GM18907 (cell line): ENCODE results near the gene TECPR1.
A peak's percentile ranks its signal among the peaks of the same experiment; 100 is the strongest.

Source experiments
- ATAC-seq: cut with Tn5 transposase; IDR thresholded peaks from one replicate; pipeline ENCODE4 v1.9.1; 2021; ENCODE audit warnings: mild to moderate bottlenecking, moderate library complexity; ENCODE audit not compliant: unreplicated experiment

Gene TECPR1

GRCh38 chr7:98193474-98194180 is 58.4 kb downstream of the TECPR1 start:
- no peak for ATAC-seq

DNA sequence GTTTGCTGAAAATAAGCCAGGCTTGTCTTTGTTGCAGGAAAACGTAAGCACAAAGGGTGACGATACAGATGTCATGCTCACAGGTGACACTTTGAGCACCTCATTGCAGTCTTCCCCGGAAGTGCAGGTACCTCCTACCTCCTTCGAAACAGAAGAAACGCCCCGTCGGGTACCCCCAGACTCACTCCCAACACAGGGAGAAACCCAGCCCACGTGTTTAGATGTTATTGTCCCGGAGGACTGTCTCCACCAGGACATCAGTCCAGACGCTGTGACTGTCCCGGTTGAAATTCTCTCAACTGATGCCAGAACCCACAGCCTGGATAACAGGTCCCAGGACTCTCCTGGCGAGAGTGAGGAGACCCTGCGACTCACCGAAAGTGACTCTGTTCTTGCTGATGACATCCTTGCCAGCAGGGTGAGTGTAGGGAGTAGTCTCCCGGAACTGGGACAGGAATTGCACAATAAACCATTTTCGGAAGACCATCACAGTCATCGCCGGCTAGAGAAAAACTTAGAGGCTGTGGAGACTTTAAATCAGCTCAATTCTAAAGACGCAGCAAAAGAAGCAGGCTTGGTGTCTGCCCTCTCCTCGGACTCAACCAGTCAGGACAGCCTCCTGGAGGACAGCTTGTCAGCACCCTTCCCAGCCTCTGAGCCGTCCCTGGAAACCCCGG is 59.1 kb downstream of the TECPR1 start:
- ATAC-seq = no peak

DNA sequence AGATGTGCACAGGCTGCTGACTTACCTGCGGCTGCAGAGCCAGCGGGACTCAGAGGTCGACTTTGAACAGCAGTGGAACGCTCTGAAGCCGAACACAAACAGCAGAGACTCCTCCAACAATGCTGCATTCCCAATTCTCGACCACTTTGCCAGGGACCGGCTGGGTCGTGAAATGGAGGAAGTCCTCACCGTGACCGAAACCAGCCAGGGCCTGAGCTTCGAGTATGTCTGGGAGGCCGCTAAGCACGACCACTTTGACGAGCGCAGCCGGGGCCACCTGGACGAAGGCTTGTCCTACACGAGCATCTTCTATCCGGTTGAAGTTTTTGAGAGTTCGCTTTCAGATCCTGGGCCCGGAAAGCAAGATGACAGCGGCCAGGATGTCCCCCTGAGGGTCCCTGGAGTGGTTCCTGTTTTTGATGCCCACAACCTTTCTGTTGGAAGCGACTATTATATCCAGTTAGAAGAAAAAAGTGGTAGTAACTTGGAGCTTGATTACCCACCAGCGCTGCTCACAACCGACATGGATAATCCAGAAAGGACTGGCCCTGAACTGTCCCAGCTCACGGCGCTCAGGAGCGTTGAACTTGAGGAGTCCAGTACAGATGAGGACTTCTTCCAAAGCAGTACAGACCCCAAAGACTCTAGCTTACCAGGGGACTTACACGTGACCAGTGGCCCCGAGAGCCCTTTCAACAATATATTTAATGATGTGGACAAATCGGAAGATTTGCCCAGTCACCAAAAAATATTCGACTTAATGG is 60.2 kb downstream of the TECPR1 start:
- ATAC-seq = no peak

GRCh38 chr7:98189559-98189958 is 62.5 kb downstream of the TECPR1 start:
- no peak for ATAC-seq

GRCh38 chr7:98187138-98187502 is 64.9 kb downstream of the TECPR1 start:
- ATAC-seq = no peak

DNA sequence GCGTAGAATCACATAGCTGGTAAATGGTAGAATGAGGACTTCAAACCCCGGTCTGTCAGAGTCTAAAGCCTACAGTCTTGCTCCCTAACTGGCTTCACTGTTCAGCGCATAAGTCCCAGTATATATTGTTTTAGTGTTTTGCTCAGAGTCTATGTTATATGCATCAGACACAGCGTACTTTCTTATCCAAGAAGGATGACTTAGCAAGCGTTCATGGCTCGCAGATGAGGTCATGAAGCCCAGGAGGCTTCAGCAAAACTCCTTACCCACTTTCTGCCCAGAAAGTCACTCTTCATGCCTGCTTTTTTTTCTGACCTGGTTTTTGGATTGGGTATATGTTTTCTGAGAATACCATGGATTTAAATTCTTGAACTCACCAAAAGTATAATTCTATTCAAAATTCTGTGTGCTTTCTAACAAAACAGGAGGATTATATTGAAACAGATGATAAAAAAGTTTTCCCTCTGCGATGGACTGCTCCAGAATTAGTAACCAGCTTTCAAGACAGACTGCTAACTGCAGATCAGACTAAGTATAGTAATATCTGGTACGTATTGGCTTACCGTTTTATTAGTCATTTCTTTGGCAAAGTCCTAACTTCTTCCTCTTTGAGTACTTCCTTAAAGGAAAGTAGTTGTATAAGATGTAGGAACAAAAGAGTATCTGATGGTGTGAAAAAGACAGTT is 65.4 kb downstream of the TECPR1 start:
- no peak for ATAC-seq

DNA sequence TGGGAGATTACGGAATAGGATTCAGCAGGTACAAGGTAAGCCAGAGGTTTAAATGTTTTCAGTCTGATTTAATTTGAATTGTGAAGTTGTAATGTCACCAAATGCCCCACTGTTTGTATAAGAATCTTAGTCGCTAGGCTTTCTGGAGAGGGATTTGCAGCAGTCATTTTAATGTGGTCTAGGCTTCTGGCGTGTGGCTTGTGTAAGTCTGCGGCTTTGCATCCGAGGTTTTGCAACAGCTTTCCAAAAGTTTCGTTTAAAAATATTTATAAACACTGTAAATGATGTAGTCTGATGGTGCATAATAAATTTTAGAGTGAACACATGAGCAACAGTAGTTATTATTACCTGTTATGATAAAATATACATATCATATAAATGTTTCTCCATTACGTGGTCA is 66.9 kb downstream of the TECPR1 start:
- no peak for ATAC-seq

DNA sequence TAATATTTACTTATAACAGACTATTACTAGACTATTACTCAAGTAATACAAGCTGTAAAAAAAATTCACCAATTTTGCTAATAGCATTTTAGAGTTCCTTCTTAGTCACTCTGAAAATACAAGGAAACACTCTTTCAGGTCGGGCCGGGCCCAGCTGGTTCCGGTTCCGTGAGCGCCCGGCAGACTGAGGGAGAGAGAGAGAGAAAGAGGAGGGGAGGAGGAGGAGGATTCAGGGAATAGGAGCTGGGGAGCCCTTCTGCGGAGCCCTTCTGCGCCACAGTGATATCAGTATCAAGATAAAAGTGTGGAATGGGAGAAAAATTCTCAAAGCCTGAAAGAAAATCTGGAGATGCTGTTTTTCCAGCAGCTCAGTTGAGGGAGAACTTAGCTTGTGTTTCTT is 71.3 kb downstream of the TECPR1 start:
- no peak for ATAC-seq

DNA sequence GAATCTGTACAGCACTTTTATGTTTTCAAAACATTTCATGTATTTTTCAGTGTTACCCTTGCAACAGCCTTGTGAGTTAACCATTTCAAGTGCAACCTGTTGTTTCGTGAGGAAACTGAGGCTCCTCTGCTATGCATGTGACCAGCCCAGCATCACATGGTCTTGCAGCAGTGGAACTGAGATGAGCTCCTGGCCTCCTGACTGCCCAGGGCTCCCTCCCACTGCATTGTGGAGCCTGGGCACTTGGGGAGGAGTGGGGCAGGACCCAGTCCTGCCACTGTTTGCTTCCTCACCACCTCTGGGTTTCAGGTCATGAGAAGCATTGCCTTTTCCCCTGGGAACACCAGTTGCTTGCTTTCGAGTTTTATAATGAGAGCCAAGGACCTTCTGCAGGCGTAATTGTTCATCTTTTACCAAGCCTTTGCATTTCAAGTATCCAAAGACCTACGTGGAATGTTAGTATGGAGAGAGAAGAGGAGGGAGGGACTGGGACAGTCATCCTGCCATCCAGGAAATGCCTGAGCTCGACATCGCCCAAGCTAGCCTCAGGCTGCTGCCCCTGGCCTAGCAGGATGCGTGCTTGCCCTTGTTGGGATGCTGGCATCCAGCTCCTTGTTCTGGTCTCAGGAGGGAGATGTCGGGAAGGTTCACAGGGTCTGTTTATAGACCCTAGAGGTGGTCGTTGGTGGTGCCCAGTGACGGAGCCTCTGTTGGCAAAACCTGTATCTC is 73.1 kb downstream of the TECPR1 start:
- ATAC-seq = no peak

DNA sequence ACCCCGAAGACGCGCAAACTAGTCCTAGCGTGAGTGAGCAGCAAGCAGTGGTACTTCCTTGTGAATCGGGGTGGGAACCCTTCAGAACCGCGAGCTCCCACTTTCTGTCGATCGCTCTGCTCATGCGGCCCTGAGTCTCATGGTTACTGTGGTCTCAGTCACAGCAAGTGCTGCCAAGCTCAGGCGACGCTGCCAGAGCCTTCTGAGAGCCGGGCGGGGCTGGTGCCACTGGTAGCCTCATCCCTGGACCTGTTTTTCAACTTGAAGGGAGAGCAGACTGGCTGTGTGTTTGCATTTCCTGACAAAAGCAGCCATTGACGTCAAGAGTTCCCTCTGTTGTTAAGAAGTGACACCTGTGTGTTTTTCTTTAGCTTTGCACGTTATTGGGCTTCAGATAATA is 73.7 kb downstream of the TECPR1 start:
- ATAC-seq = no peak

DNA sequence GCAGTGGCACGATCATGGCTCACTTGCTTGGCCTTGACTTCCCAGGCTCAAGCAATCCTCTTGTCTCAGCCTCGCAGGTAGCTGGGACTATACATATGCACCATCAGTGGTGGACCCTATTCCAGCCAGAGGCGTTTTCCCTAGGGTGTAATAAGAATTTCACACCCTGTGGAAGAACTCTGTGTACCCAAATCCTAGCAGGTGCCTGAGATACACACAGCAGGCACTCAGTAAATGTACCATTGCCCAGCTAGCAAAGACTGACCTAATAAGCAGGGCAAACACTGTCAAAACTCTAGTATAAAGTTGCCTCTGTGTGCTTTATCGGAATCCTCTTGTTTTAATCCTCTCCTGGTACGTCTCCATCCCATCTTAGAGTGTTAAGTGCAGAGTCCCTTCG is 74.5 kb downstream of the TECPR1 start:
- ATAC-seq = no peak

DNA sequence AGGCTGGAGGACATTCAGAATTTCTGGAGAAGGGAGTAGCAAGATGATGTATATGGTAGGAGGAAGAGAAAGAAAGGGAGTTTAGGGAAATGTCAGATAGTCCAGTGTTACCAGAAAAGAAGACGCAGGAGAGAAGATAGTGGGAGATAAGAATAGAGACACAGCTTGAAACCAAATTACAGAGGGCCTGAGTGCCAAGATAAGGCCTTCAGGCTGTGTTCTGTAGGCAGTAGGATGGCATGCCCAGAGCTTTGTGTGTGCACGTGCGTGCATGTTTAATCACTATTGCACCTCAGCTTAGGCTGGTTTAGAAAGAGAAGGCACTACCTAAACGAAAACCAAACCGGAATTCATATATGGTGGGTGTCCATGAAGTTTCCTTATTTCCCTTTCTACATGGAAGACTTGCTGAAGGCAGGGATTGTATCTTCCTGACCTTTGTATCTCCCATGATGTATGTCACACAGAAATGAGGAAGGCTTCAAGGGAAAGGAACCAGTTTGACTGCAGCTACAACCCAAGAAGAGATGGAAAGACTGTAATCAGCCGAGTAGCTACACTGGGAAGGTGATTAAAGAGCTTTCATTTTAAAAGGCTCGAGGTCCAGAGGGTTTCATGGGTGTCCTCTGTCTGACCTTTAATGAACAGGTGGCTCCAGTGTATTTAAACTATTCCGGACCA is 76.6 kb downstream of the TECPR1 start:
- ATAC-seq = no peak

- ATAC-seq = no peak
Observed at GRCh38 chr7:98174334-98175259, 77.4 kb downstream of the TECPR1 start.

- ATAC-seq = no peak
Observed at GRCh38 chr7:98171449-98171848, 80.6 kb downstream of the TECPR1 start.

DNA sequence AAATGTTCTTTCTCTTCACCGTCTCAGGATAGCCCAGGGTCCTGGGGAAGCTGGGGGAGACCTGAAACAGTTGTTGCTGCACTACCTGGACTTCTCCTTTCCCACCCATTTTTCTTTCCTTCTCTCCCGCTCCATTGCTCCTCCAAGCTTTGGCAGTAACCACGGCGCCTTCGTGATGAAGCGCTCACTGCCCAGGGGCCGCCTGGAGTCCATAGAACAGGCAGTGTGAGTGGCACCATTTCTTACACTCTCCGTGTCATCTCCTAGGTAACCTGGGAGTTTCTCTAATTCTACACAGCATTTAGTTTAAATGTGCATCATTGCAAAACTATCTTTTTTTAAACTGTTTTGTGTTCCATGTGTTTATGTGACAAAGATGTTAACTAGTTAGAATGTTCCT is 81.1 kb downstream of the TECPR1 start:
- no peak for ATAC-seq

GRCh38 chr7:98168904-98169621 is 83.0 kb downstream of the TECPR1 start:
- no peak for ATAC-seq

GRCh38 chr7:98168181-98168903 is 83.7 kb downstream of the TECPR1 start:
- peak; percentile 75 for ATAC-seq

GRCh38 chr7:98167653-98168052 is 84.4 kb downstream of the TECPR1 start:
- no peak for ATAC-seq
